Measurements from ENCODE around the gene ZNF681. TPM values are rescaled to one million over a fixed set of nuclear protein-coding genes. Genes with fewer than 3 reads are reported as not detected.
"Not testable (repeated sequence)": the region's sequence is repeated elsewhere in the genome, so short reads cannot be mapped to it uniquely, and the experiment has no call there.

Gene ZNF681
- total and polyA plus RNA-seq, 10 of the 15 experiments (the other 5 are each of a cell fraction or from before 2014, with no cell fraction given), result 0.11 to 0.41 (median 0.24) TPM; not detected in 1

- TF ChIP-seq SUPT20H (IDR thresholded peaks at IDR 0.05; ENCODE audit: borderline replicate concordance, control insufficient read depth, low read depth, low read length) (no peak), PML (IDR thresholded peaks at IDR 0.05; ENCODE audit: low read length) (no peak), JUNB (IDR thresholded peaks at IDR 0.05) (no peak), POLR2AphosphoS5 (IDR thresholded peaks at IDR 0.05; ENCODE audit: low read length) (no peak)
These were observed 3.8 kb upstream of the ZNF681 start (continued) for GRCh38 chr19:23762548-23762883.

DNA sequence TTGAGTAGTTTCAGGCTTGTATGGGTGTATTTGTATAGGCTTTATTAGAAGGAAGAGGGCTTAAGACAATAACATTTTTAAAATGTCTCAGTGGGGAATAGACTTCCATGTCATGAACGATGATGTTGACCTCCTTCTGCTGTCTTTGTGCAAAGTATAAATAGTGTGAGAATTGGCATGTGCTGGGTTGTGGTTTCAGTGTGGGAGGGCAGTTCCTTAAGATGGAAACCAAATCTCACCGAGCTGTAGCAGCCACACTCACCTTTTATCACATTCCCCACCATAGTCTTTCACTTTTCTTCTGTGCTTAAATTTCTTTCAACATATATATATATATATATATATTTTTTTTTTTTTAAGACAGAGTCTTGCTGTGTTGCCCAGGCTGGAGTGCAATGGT is 1.6 kb upstream of the ZNF681 start:
- H3K79me2 ChIP-seq (ENCODE audit: control insufficient read depth, insufficient read depth, low read length); POLR2A ChIA-PET; H3K27ac ChIP-seq (ENCODE audit: control insufficient read depth, insufficient read depth); BruUV-seq (replicated peaks); DNase-seq (ENCODE audit: low read depth, low spot score); H3K27me3 ChIP-seq (replicated peaks in 1 of 2; ENCODE audit: control insufficient read depth in 2 of 2, insufficient read depth in 2 of 2, low read length in 1 of 2); RAD21 ChIA-PET (ENCODE audit: unreplicated experiment); H3K4me2 ChIP-seq (ENCODE audit: control insufficient read depth, insufficient read depth); CTCF ChIA-PET; H4K20me1 ChIP-seq (ENCODE audit: control insufficient read depth, insufficient read depth); H3K36me3 ChIP-seq (ENCODE audit: control insufficient read depth in 2 of 2, insufficient read depth in 2 of 2, low read length in 1 of 2); SMC1A ChIA-PET (ENCODE audit: uncharacterized antibody, unreplicated experiment); H3K4me1 ChIP-seq (ENCODE audit: control insufficient read depth, insufficient read depth, low read length); in situ Hi-C loops (cut with MboI); H3K4me3 ChIP-seq; H3K9me3 ChIP-seq (replicated peaks; ENCODE audit: control insufficient read depth, insufficient read depth, low read length); FAIRE-seq; ATAC-seq; H3K9ac ChIP-seq (ENCODE audit: control insufficient read depth, insufficient read depth, low read length); H2AFZ ChIP-seq (ENCODE audit: control insufficient read depth, low read depth, low read length); intact Hi-C loops (cut with micrococcal nuclease; ENCODE audit: unreplicated experiment): not testable (repeated sequence)
- 3% methylated on average over 2 of the region's 2 CpGs for WGBS (ENCODE audit: insufficient coverage, insufficient replicate concordance, low lambda C conversion rate, missing lambda C conversion rate)

GRCh38 chr19:23743633-23744232 is 15.0 kb downstream of the ZNF681 start:
- H2AFZ ChIP-seq (ENCODE audit: control insufficient read depth, low read depth, low read length); DNase-seq (ENCODE audit: low read depth, low spot score); BruUV-seq (replicated peaks); H3K4me3 ChIP-seq; H3K9ac ChIP-seq (ENCODE audit: control insufficient read depth, insufficient read depth, low read length); SMC1A ChIA-PET (ENCODE audit: uncharacterized antibody, unreplicated experiment); in situ Hi-C loops (cut with MboI); CTCF ChIA-PET; H3K4me1 ChIP-seq (ENCODE audit: control insufficient read depth, insufficient read depth, low read length); POLR2A ChIA-PET; H3K27ac ChIP-seq (ENCODE audit: control insufficient read depth, insufficient read depth); intact Hi-C loops (cut with micrococcal nuclease; ENCODE audit: unreplicated experiment); H3K4me2 ChIP-seq (ENCODE audit: control insufficient read depth, insufficient read depth); RAD21 ChIA-PET (ENCODE audit: unreplicated experiment); H3K27me3 ChIP-seq (replicated peaks in 1 of 2; ENCODE audit: control insufficient read depth in 2 of 2, insufficient read depth in 2 of 2, low read length in 1 of 2); H4K20me1 ChIP-seq (ENCODE audit: control insufficient read depth, insufficient read depth); H3K36me3 ChIP-seq (ENCODE audit: control insufficient read depth in 2 of 2, insufficient read depth in 2 of 2, low read length in 1 of 2); ATAC-seq; H3K9me3 ChIP-seq (replicated peaks; ENCODE audit: control insufficient read depth, insufficient read depth, low read length); FAIRE-seq; H3K79me2 ChIP-seq (ENCODE audit: control insufficient read depth, insufficient read depth, low read length): not testable (repeated sequence)
- WGBS (ENCODE audit: insufficient coverage, insufficient replicate concordance, low lambda C conversion rate, missing lambda C conversion rate), result 89% methylated on average over 1 of the region's 1 CpG

GRCh38 chr19:23730729-23731465 is 27.8 kb downstream of the ZNF681 start:
- in situ Hi-C loops (cut with MboI); ATAC-seq; DNase-seq (ENCODE audit: low read depth, low spot score): not testable (repeated sequence)

More at GRCh38 chr19:23730729-23731465, 27.8 kb downstream of the ZNF681 start:
- FAIRE-seq; H3K4me2 ChIP-seq (ENCODE audit: control insufficient read depth, insufficient read depth); intact Hi-C loops (cut with micrococcal nuclease; ENCODE audit: unreplicated experiment); H3K27ac ChIP-seq (ENCODE audit: control insufficient read depth, insufficient read depth); H3K9ac ChIP-seq (ENCODE audit: control insufficient read depth, insufficient read depth, low read length); CTCF ChIA-PET; H3K79me2 ChIP-seq (ENCODE audit: control insufficient read depth, insufficient read depth, low read length); H3K4me1 ChIP-seq (ENCODE audit: control insufficient read depth, insufficient read depth, low read length); H3K36me3 ChIP-seq (ENCODE audit: control insufficient read depth in 2 of 2, insufficient read depth in 2 of 2, low read length in 1 of 2); SMC1A ChIA-PET (ENCODE audit: uncharacterized antibody, unreplicated experiment); H3K4me3 ChIP-seq; H2AFZ ChIP-seq (ENCODE audit: control insufficient read depth, low read depth, low read length); BruUV-seq (replicated peaks); POLR2A ChIA-PET; H3K9me3 ChIP-seq (replicated peaks; ENCODE audit: control insufficient read depth, insufficient read depth, low read length); RAD21 ChIA-PET (ENCODE audit: unreplicated experiment); H3K27me3 ChIP-seq (replicated peaks in 1 of 2; ENCODE audit: control insufficient read depth in 2 of 2, insufficient read depth in 2 of 2, low read length in 1 of 2); H4K20me1 ChIP-seq (ENCODE audit: control insufficient read depth, insufficient read depth): not testable (repeated sequence)
- WGBS (ENCODE audit: insufficient coverage, insufficient replicate concordance, low lambda C conversion rate, missing lambda C conversion rate), result 6% methylated on average over 6 of the region's 6 CpGs
